Hematopoietic multipotent progenitor cell treated with erythropoietin and hydrocortisone succinate and interleukin-3 and kit ligand, for 17 days (in vitro differentiated cells): ENCODE results near the gene AGAP6.
"Not testable (repeated sequence)": the region's sequence is repeated elsewhere in the genome, so short reads cannot be mapped to it uniquely, and the experiment has no call there.

ENCODE experiments used
- DNase-seq: peaks from one replicate; pipeline ENCODE4 v3.0.0-alpha.2; 2015; ENCODE audit warnings: low spot score

AGAP6 gene

GRCh38 chr10:49988376-49988775, at the start of gene AGAP6:
Gene AGAP6 (plus strand): TSS chr10:49988406. CDS start chr10:49988716, 310 bp downstream.
- not testable (repeated sequence) for DNase-seq

GRCh38 chr10:49941447-49942338, 46.5 kb upstream of the AGAP6 start, which contains the start of the genes PARG and TIMM23B:
Gene PARG (minus strand): TSS chr10:49942027. CDS start chr10:49941725, 302 bp downstream.
Gene TIMM23B (plus strand): TSS chr10:49942053. CDS start chr10:49942195, 142 bp downstream.
- peak; percentile 79 for DNase-seq

- peak; percentile 49 for DNase-seq
These were observed 45.9 kb upstream of the AGAP6 start for GRCh38 chr10:49942339-49942705.

- not testable (repeated sequence) for DNase-seq
These were observed 44.6 kb upstream of the AGAP6 start for GRCh38 chr10:49943607-49944006.

GRCh38 chr10:49948142-49948541, 40.1 kb upstream of the AGAP6 start:
- not testable (repeated sequence) for DNase-seq

- DNase-seq, result not testable (repeated sequence)
These were observed 39.5 kb upstream of the AGAP6 start for GRCh38 chr10:49948737-49949136.

- DNase-seq, result not testable (repeated sequence)
These were observed 36.2 kb upstream of the AGAP6 start for GRCh38 chr10:49952006-49952405.

- DNase-seq, result peak; percentile 68
These were observed 35.1 kb upstream of the AGAP6 start for GRCh38 chr10:49953122-49953521.

GRCh38 chr10:49970331-49970857, 17.8 kb upstream of the AGAP6 start:
- DNase-seq, result not testable (repeated sequence)

GRCh38 chr10:49971466-49971865, 16.7 kb upstream of the AGAP6 start:
- DNase-seq, result not testable (repeated sequence)

- not testable (repeated sequence) for DNase-seq
These were observed 16.1 kb upstream of the AGAP6 start for GRCh38 chr10:49972094-49972493.

GRCh38 chr10:49977756-49978155, 10.4 kb upstream of the AGAP6 start:
- DNase-seq, result not testable (repeated sequence)

- peak; percentile 20 for DNase-seq
These were observed 999 bp upstream of the AGAP6 start for GRCh38 chr10:49987207-49987606.

GRCh38 chr10:49995321-49995720, 7.1 kb downstream of the AGAP6 start:
- peak; percentile 24 for DNase-seq

- not testable (repeated sequence) for DNase-seq
These were observed 25.8 kb downstream of the AGAP6 start for GRCh38 chr10:50014024-50014423.

- not testable (repeated sequence) for DNase-seq
These were observed 27.5 kb downstream of the AGAP6 start for GRCh38 chr10:50015596-50016220.

GRCh38 chr10:50016926-50017325, 28.7 kb downstream of the AGAP6 start:
- not testable (repeated sequence) for DNase-seq

- not testable (repeated sequence) for DNase-seq
These were observed 29.4 kb downstream of the AGAP6 start for GRCh38 chr10:50017646-50018045.

- peak; percentile 36 for DNase-seq
These were observed 31.1 kb downstream of the AGAP6 start for GRCh38 chr10:50019279-50019678.

- DNase-seq, result not testable (repeated sequence)
These were observed 32.3 kb downstream of the AGAP6 start for GRCh38 chr10:50020451-50021024.

- no peak for DNase-seq
These were observed 33.4 kb downstream of the AGAP6 start for GRCh38 chr10:50021646-50022045.

GRCh38 chr10:50024716-50025383, 36.6 kb downstream of the AGAP6 start:
- not testable (repeated sequence) for DNase-seq
